ENCODE results near the gene MTA3. TPM values are rescaled to one million over a fixed set of nuclear protein-coding genes. Genes with fewer than 3 reads are reported as not detected.

The MTA3 gene
- total and polyA plus RNA-seq, 9 of the 15 experiments (the other 6 are each of a cell fraction or from before 2014, with no cell fraction given), result 12.4 to 39.6 (median 23.5) TPM

- FAIRE-seq (no peak), ATAC-seq (no peak), DNase-seq (ENCODE audit: extremely low read depth in 1 of 4, low spot score in 3 of 4) (no peak)
- peak overlapping the region; percentile 34; the same call in 1 of the 2 replicates for H3K4me2 ChIP-seq (ENCODE audit: insufficient read depth, low read length)
- intact Hi-C loops (cut with micrococcal nuclease), result no loop called here
- ChIA-PET POLR2A (no interaction called here), CTCF (ENCODE audit: low intra/inter-chr PET ratio) (no interaction called here)
- in situ Hi-C loops (cut with MboI), result no loop called here
- no peaks in the 10 kb centered on the region for H4K20me1 ChIP-seq (replicated peaks; ENCODE audit: control insufficient read depth, insufficient read depth, low read length)
- WGBS (ENCODE audit: insufficient coverage, low coverage, missing lambda C conversion rate), result 3% methylated on average over 2 of the region's 2 CpGs
- no peak overlapping the region for H3K27ac ChIP-seq (ENCODE audit: extremely low read depth, low read depth, low read length)
- no peaks in the 10 kb centered on the region for H3K9me1 ChIP-seq (ENCODE audit: control insufficient read depth, insufficient read depth, low read length)
- H3K4me1 ChIP-seq (replicated peaks in 1 of 2; ENCODE audit: control insufficient read depth in 2 of 2, insufficient read depth in 2 of 2, low read length in 2 of 2), result peaks cover 0 to 3% of the 10 kb centered on the region in 2 experiments; a peak in 1 of 5 replicates
- H3K79me2 ChIP-seq (ENCODE audit: control insufficient read depth, insufficient read depth, low read length), result no peaks in the 10 kb centered on the region
- peaks cover 4% of the 10 kb centered on the region in 2 experiments; a peak in 2 of 5 replicates for H3K27me3 ChIP-seq (ENCODE audit: control insufficient read depth in 2 of 2, insufficient read depth in 2 of 2, low read length in 2 of 2)
- H3K9me3 ChIP-seq (replicated peaks; ENCODE audit: control insufficient read depth, insufficient read depth, low read depth, low read length), result no peaks in the 10 kb centered on the region
- no peaks in the 10 kb centered on the region for H3K36me3 ChIP-seq (ENCODE audit: control insufficient read depth, insufficient read depth, low read length)
- BruUV-seq (replicated peaks), result no TSS peak
- no peak overlapping the region for H3K4me3 ChIP-seq
- H3K9ac ChIP-seq (ENCODE audit: insufficient read depth in 1 of 2, low read depth in 2 of 2, low read length in 2 of 2), result no peak overlapping the region
- 0 out of 2 replicates have a peak overlapping the region, but pooled peaks have one; percentile 46 for H2AFZ ChIP-seq (ENCODE audit: low read depth, low read length)
- TF ChIP-seq, protein P1, sequence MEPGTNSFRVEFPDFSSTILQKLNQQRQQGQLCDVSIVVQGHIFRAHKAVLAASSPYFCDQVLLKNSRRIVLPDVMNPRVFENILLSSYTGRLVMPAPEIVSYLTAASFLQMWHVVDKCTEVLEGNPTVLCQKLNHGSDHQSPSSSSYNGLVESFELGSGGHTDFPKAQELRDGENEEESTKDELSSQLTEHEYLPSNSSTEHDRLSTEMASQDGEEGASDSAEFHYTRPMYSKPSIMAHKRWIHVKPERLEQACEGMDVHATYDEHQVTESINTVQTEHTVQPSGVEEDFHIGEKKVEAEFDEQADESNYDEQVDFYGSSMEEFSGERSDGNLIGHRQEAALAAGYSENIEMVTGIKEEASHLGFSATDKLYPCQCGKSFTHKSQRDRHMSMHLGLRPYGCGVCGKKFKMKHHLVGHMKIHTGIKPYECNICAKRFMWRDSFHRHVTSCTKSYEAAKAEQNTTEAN (CRISPR knock-in tag; IDR thresholded peaks at IDR 0.05), result no peak
- TF ChIP-seq CCAR2 (IDR thresholded peaks at IDR 0.05; ENCODE audit: low read depth, low read length) (no peak), SMARCE1 (IDR thresholded peaks at IDR 0.05) (no peak), FOXK1 (CRISPR knock-in tag; IDR thresholded peaks at IDR 0.05; ENCODE audit: borderline replicate concordance) (no peak), ZNF274 (IDR thresholded peaks at IDR 0.05; ENCODE audit: borderline replicate concordance, low read depth, low read length) (no peak), ZNF668 (CRISPR knock-in tag; IDR thresholded peaks at IDR 0.05) (no peak), MNT (conservative IDR thresholded peaks at IDR 0.05) (no peak), SMARCA4 (IDR thresholded peaks at IDR 0.05) (no peak), SMARCB1 (IDR thresholded peaks at IDR 0.05; ENCODE audit: insufficient read length, low read depth) (no peak), ZBTB40 (IDR thresholded peaks at IDR 0.05) (no peak), ZBTB40 (CRISPR knock-in tag; IDR thresholded peaks at IDR 0.05) (no peak), GABPA (tag; conservative IDR thresholded peaks at IDR 0.05; ENCODE audit: low read depth) (no peak)
These were observed 153.5 kb downstream of the MTA3 start for GRCh38 chr2:42721898-42722297.

Data from K562 (cell line).